ENCODE results near the gene YPEL2.

DNA sequence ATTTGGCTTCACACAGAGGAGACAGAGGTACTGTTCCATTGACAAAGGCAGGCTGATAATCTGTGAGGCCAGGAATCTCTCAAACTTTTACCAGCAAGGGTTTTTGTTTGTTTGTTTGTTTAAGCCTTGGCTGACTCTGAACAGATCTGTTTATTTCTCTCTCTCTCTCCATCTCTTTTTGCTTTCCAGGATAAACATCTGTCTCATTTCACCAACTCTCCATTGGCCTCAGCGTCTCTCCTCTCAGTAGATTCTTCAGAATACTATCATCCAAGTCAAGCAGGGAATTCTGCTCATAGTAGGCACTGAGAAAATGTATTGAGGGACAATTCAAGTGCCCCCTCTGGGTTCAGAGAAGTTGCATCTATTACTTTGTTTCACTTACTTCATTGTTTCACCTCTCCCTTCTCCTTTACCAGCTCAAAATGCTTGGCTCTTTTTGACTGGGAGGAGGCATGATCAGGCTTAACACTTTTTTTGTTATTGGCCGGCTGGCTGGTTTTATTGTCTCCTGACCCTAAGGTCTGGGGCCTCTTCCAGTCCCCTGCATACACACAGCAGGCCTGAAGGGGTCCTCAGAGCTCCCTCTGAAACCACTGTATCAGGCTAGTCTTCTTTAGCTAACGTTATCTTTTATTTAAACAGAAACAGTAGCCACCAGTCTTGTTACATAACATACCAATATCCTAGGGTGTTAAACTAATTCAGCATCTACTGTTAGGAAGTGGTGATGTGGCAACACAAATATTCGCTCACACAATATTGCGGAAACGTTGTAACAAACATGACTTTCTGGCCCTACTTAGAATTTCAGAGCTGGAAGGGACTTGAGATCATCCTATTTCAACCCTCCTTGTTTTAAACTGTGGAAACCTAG, 2.0 kb upstream of the YPEL2 start:
- TF ChIP-seq, protein P1, sequence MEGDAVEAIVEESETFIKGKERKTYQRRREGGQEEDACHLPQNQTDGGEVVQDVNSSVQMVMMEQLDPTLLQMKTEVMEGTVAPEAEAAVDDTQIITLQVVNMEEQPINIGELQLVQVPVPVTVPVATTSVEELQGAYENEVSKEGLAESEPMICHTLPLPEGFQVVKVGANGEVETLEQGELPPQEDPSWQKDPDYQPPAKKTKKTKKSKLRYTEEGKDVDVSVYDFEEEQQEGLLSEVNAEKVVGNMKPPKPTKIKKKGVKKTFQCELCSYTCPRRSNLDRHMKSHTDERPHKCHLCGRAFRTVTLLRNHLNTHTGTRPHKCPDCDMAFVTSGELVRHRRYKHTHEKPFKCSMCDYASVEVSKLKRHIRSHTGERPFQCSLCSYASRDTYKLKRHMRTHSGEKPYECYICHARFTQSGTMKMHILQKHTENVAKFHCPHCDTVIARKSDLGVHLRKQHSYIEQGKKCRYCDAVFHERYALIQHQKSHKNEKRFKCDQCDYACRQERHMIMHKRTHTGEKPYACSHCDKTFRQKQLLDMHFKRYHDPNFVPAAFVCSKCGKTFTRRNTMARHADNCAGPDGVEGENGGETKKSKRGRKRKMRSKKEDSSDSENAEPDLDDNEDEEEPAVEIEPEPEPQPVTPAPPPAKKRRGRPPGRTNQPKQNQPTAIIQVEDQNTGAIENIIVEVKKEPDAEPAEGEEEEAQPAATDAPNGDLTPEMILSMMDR (IDR thresholded peaks at IDR 0.05) = peak; percentile 86
- no peak for TF ChIP-seq EZH2 (IDR thresholded peaks at IDR 0.05; ENCODE audit: borderline replicate concordance, insufficient read depth, low read depth, low read length, poor library complexity, severe bottlenecking)

Measured in B cell (primary cell).